ENCODE results near the gene CACNA1B.

GRCh38 chr9:138017200-138017599, 139.6 kb downstream of the CACNA1B start:
- TF ChIP-seq NFRKB (IDR thresholded peaks at IDR 0.05) (no peak), FOXA1 (IDR thresholded peaks at IDR 0.05) (no peak), L3MBTL2 (conservative IDR thresholded peaks at IDR 0.05) (no peak), SUZ12 (IDR thresholded peaks at IDR 0.05) (no peak), SP1 (IDR thresholded peaks at IDR 0.05) (no peak), HDGF (IDR thresholded peaks at IDR 0.05; ENCODE audit: borderline replicate concordance) (no peak), FOXK2 (IDR thresholded peaks at IDR 0.05) (no peak), FOXM1 (IDR thresholded peaks at IDR 0.05; ENCODE audit: borderline replicate concordance) (no peak), PKNOX1 (IDR thresholded peaks at IDR 0.05) (no peak), TARDBP (IDR thresholded peaks at IDR 0.05) (no peak), CTBP1 (IDR thresholded peaks at IDR 0.05; ENCODE audit: borderline replicate concordance) (no peak)

Data from HEK293T (cell line).